Measurements from ENCODE around the gene FAM219A. TPM values are rescaled to one million over a fixed set of nuclear protein-coding genes. Genes with fewer than 3 reads are reported as not detected.
"Not testable (repeated sequence)": the region's sequence is repeated elsewhere in the genome, so short reads cannot be mapped to it uniquely, and the experiment has no call there.

Gene FAM219A
- total RNA-seq, 1 donor from 2014 or later: 5.9 TPM

GRCh38 chr9:34379334-34380033, 78.9 kb downstream of the FAM219A start:
- DNase-seq (ENCODE audit: low spot score) (peak; percentile 90), ATAC-seq (peak; percentile 58)

GRCh38 chr9:34378376-34379060, 79.9 kb downstream of the FAM219A start:
- no peak for ATAC-seq
- DNase-seq (ENCODE audit: low spot score): no peak

GRCh38 chr9:34377404-34377746, 81.0 kb downstream of the FAM219A start:
- ATAC-seq: no peak
- no peak for DNase-seq (ENCODE audit: low spot score)

GRCh38 chr9:34376596-34377403, 81.6 kb downstream of the FAM219A start, which contains the start of gene MYORG:
TSS of gene MYORG (minus strand) at chr9:34376898. CDS start at chr9:34372943, 3,955 bp downstream.
- peak; percentile 99 for DNase-seq (ENCODE audit: low spot score)
- peak; percentile 71 for ATAC-seq

- ATAC-seq (peak; percentile 50), DNase-seq (ENCODE audit: low spot score) (peak; percentile 78)
Measured at GRCh38 chr9:34375901-34376595, 82.3 kb downstream of the FAM219A start.

GRCh38 chr9:34374905-34375552, 83.3 kb downstream of the FAM219A start:
- ATAC-seq: peak; percentile 50

GRCh38 chr9:34374339-34374738, 84.0 kb downstream of the FAM219A start:
- ATAC-seq (no peak), DNase-seq (ENCODE audit: low spot score) (no peak)

More at GRCh38 chr9:34374905-34375552, 83.3 kb downstream of the FAM219A start:
- DNase-seq (ENCODE audit: low spot score): peak; percentile 90

GRCh38 chr9:34373749-34374148, 84.6 kb downstream of the FAM219A start:
- ATAC-seq (no peak), DNase-seq (ENCODE audit: low spot score) (no peak)

GRCh38 chr9:34372467-34373011, 85.8 kb downstream of the FAM219A start:
- ATAC-seq (no peak), DNase-seq (ENCODE audit: low spot score) (no peak)

- ATAC-seq: no peak
- DNase-seq (ENCODE audit: low spot score): no peak
Measured at GRCh38 chr9:34371886-34372466, 86.4 kb downstream of the FAM219A start.

- ATAC-seq (no peak), DNase-seq (ENCODE audit: low spot score) (no peak)
Measured at GRCh38 chr9:34370970-34371880, 87.1 kb downstream of the FAM219A start.

- peak; percentile 52 for ATAC-seq
Measured at GRCh38 chr9:34370335-34370969, 87.9 kb downstream of the FAM219A start.

GRCh38 chr9:34369636-34370035, 88.7 kb downstream of the FAM219A start:
- ATAC-seq (no peak), DNase-seq (ENCODE audit: low spot score) (no peak)

More at GRCh38 chr9:34370335-34370969, 87.9 kb downstream of the FAM219A start:
- DNase-seq (ENCODE audit: low spot score): no peak

GRCh38 chr9:34368796-34369195, 89.6 kb downstream of the FAM219A start:
- ATAC-seq; DNase-seq (ENCODE audit: low spot score): not testable (repeated sequence)

- not testable (repeated sequence) for ATAC-seq; DNase-seq (ENCODE audit: low spot score)
Measured at GRCh38 chr9:34367751-34368410, 90.5 kb downstream of the FAM219A start.

- no peak for DNase-seq (ENCODE audit: low spot score)
- no peak for ATAC-seq
Measured at GRCh38 chr9:34366365-34366764, 92.0 kb downstream of the FAM219A start.

GRCh38 chr9:34365282-34365681, 93.1 kb downstream of the FAM219A start:
- peak; percentile 55 for DNase-seq (ENCODE audit: low spot score)
- peak; percentile 55 for ATAC-seq
